GM18858 (cell line): ENCODE results near the gene TRPM5.

Source experiments
- ATAC-seq: cut with Tn5 transposase; IDR thresholded peaks from one replicate; pipeline ENCODE4 v1.9.1; 2021; ENCODE audit not compliant: unreplicated experiment

TRPM5 gene

GRCh38 chr11:2423157-2424025 lies 20.9 kb downstream of the TRPM5 start:
- ATAC-seq, result no peak

- ATAC-seq, result no peak
Observed at GRCh38 chr11:2422461-2423156, 21.7 kb downstream of the TRPM5 start.

- no peak for ATAC-seq
Observed at GRCh38 chr11:2421996-2422395, 22.3 kb downstream of the TRPM5 start.

GRCh38 chr11:2421226-2421994 lies 22.9 kb downstream of the TRPM5 start:
- ATAC-seq, result no peak

GRCh38 chr11:2420502-2421225 lies 23.6 kb downstream of the TRPM5 start:
- no peak for ATAC-seq

GRCh38 chr11:2419638-2420501 lies 24.4 kb downstream of the TRPM5 start:
- ATAC-seq, result no peak

- no peak for ATAC-seq
Observed at GRCh38 chr11:2418693-2419360, 25.5 kb downstream of the TRPM5 start.

- no peak for ATAC-seq
Observed at GRCh38 chr11:2417856-2418692, 26.2 kb downstream of the TRPM5 start.

GRCh38 chr11:2416765-2417164 lies 27.5 kb downstream of the TRPM5 start:
- no peak for ATAC-seq

GRCh38 chr11:2415601-2416380 lies 28.5 kb downstream of the TRPM5 start:
- ATAC-seq, result no peak

GRCh38 chr11:2415171-2415570 lies 29.1 kb downstream of the TRPM5 start:
- ATAC-seq, result no peak

- ATAC-seq, result no peak
Observed at GRCh38 chr11:2414616-2415015, 29.7 kb downstream of the TRPM5 start.

GRCh38 chr11:2413742-2414579 lies 30.4 kb downstream of the TRPM5 start:
- ATAC-seq, result no peak

- no peak for ATAC-seq
Observed at GRCh38 chr11:2412323-2412722, 32.0 kb downstream of the TRPM5 start.

GRCh38 chr11:2411446-2412305 lies 32.6 kb downstream of the TRPM5 start:
- no peak for ATAC-seq

GRCh38 chr11:2410616-2411015 lies 33.7 kb downstream of the TRPM5 start:
- no peak for ATAC-seq
